Measurements from ENCODE around the gene MAGEB17. TPM values are rescaled to one million over a fixed set of nuclear protein-coding genes. Genes with fewer than 3 reads are reported as not detected.
"Not testable (repeated sequence)": the region's sequence is repeated elsewhere in the genome, so short reads cannot be mapped to it uniquely, and the experiment has no call there.

Gene MAGEB17
- total RNA-seq, 1 donor from 2014 or later, result not detected

DNA sequence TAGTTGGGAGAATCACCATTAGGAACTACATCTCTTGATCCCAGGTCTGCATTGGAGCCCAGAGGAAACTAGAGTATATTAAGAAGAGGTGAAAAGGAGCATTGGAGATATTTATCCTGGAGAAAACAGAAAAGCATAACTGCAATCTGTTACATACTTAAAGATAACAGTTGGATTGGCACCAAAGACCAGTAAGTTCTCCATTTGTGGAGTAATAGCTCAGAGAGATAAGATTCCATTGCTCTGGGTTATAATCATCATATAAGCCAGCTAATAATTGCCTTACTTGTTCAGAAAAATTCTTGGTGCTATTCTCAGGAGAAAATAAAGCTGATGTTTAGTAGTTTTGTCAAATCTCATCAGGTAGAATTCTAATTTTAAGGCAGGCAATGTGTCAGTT, 23.3 kb upstream of the MAGEB17 start:
- DNase-seq (ENCODE audit: low spot score in 2 of 2, unreplicated experiment in 2 of 2), result no peak
- Mint-ChIP-seq H3K4me3 (no peak overlapping the region), H3K36me3 (peaks cover 3% of the 10 kb centered on the region), H3K27me3 (ENCODE audit: low read depth) (no peaks in the 10 kb centered on the region), H3K4me1 (peaks cover 33% of the 10 kb centered on the region), H3K9me3 (peaks cover 18% of the 10 kb centered on the region), H3K27ac (no peak overlapping the region)
- TF ChIP-seq, protein P1, sequence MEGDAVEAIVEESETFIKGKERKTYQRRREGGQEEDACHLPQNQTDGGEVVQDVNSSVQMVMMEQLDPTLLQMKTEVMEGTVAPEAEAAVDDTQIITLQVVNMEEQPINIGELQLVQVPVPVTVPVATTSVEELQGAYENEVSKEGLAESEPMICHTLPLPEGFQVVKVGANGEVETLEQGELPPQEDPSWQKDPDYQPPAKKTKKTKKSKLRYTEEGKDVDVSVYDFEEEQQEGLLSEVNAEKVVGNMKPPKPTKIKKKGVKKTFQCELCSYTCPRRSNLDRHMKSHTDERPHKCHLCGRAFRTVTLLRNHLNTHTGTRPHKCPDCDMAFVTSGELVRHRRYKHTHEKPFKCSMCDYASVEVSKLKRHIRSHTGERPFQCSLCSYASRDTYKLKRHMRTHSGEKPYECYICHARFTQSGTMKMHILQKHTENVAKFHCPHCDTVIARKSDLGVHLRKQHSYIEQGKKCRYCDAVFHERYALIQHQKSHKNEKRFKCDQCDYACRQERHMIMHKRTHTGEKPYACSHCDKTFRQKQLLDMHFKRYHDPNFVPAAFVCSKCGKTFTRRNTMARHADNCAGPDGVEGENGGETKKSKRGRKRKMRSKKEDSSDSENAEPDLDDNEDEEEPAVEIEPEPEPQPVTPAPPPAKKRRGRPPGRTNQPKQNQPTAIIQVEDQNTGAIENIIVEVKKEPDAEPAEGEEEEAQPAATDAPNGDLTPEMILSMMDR (IDR thresholded peaks at IDR 0.05; ENCODE audit: unreplicated experiment), result no peak

DNA sequence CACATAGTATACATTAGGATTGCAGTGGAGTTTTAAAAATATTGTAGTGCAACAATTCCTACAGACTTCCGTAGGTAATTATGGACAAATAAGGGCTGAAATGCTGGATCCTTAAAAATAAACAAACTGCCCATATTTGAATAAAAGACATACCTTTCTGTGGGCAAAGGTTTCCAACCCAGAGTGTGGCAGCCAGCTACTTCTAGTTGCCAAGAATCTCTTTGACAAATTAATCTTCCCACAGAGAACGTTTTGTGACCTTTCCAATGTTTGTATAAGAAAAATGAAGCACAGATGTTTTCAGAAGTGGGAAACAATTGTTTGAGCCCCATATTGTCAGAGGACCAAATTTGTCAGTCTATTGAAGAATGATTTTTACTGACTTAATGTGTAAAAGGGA, 22.9 kb upstream of the MAGEB17 start:
- Mint-ChIP-seq H3K4me3 (no peak overlapping the region), H3K27ac (no peak overlapping the region), H3K9me3 (peaks cover 18% of the 10 kb centered on the region), H3K36me3 (peaks cover 3% of the 10 kb centered on the region), H3K27me3 (ENCODE audit: low read depth) (no peaks in the 10 kb centered on the region), H3K4me1 (peaks cover 33% of the 10 kb centered on the region)
- no peak for DNase-seq (ENCODE audit: low spot score in 2 of 2, unreplicated experiment in 2 of 2)
- TF ChIP-seq, protein P1 (IDR thresholded peaks at IDR 0.05; ENCODE audit: unreplicated experiment), result no peak

DNA sequence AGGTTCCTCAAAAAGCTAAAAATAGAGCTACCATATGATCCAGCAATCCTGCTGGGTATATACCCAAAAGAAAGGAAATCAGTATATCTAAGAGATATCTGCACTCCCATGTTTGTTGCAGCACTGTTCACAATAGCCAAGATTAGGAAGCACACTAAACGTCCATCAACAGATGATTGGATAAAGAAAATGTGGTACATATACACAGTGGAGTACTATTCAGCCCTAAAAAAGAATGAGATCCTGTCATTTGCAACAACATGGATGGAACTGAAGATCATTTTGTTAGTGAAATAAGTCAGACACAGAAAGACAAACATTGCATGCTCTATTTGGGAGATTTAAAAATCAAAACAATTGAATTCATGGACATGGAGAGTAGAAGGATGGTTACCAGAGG, 22.2 kb upstream of the MAGEB17 start:
- not testable (repeated sequence) for H3K4me3 Mint-ChIP-seq; H3K27ac Mint-ChIP-seq; H3K27me3 Mint-ChIP-seq (ENCODE audit: low read depth); DNase-seq (ENCODE audit: low spot score in 2 of 2, unreplicated experiment in 2 of 2); H3K36me3 Mint-ChIP-seq
- peaks cover 33% of the 10 kb centered on the region for H3K4me1 Mint-ChIP-seq
- peaks cover 18% of the 10 kb centered on the region for H3K9me3 Mint-ChIP-seq

DNA sequence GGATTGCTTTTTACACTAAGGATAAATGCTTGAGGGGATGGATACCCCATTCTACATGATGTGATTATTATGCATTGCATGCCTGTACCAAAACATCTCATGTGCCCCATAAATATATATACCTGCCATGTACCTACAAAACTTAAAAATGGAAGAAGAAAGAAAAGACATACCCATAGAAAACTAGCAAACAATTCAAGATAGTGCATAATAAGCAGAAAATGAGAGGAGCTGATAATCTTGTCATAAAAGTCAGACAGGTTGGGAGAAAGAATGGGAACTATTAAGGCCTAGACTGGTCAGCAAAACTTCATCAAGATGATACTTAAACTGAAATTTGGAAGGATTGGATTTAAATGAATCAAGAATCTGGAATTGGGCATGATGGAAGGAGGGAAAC, 21.6 kb upstream of the MAGEB17 start:
- Mint-ChIP-seq H3K4me3 (no peak overlapping the region), H3K36me3 (peaks cover 3% of the 10 kb centered on the region), H3K27me3 (ENCODE audit: low read depth) (no peaks in the 10 kb centered on the region), H3K9me3 (peaks cover 18% of the 10 kb centered on the region), H3K4me1 (peaks cover 32% of the 10 kb centered on the region), H3K27ac (no peak overlapping the region)
- no peak for DNase-seq (ENCODE audit: low spot score in 2 of 2, unreplicated experiment in 2 of 2)
- TF ChIP-seq, protein P1 (IDR thresholded peaks at IDR 0.05; ENCODE audit: unreplicated experiment), result no peak

DNA sequence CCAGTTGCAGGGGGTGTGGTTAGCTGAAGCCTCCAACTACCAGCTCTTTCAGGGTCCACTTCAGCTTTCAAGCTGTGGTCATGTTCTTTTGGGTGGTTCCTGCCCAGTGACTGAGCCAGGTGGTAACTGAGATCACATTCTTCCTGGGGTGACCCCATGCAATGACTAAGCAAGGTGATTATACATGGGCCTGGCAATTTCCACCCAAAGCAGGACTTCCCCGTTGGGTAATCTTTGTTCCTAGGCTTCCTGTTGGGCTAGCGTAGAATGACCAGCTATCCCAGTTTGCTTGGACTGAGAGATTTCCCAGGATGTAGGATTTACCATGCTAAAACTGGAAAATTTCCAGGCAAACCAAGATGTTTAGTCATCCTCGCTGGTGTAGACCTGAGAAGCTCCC, 18.4 kb upstream of the MAGEB17 start:
- no peak for DNase-seq (ENCODE audit: low spot score in 2 of 2, unreplicated experiment in 2 of 2)
- peaks cover 9% of the 10 kb centered on the region for H3K9me3 Mint-ChIP-seq
- H3K4me3 Mint-ChIP-seq, result no peak overlapping the region
- no peaks in the 10 kb centered on the region for H3K27me3 Mint-ChIP-seq (ENCODE audit: low read depth)
- H3K27ac Mint-ChIP-seq, result no peak overlapping the region
- TF ChIP-seq, protein P1 (IDR thresholded peaks at IDR 0.05; ENCODE audit: unreplicated experiment), result no peak
- peaks cover 11% of the 10 kb centered on the region for H3K4me1 Mint-ChIP-seq
- peaks cover 3% of the 10 kb centered on the region for H3K36me3 Mint-ChIP-seq

DNA sequence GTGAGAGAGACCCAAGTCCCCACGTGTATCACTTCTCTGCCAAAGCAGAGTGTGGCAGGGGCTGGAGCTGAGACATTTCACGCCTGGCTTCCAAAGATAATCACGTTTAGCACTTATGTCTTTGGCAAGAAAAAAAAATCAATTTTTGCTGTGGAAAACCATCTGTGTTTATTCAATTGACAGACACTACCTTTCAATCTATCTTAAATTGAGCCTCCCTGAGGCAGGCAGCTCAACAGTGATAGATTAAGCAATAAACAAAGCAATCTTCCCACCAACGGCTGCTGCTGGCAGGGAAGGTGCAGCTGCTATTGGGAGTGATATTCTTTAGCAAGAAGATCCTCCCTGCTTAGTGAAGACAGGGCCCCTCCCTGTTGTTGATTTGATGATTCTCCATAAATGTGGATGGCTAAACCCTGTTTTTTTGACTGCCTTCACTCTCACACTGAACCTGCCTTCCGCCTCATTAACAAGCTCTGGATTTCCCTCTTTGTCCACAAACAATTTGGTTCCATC, 11.6 kb upstream of the MAGEB17 start:
- H3K27ac Mint-ChIP-seq, result no peak overlapping the region
- no peak overlapping the region for H3K4me3 Mint-ChIP-seq
- TF ChIP-seq, protein P1 (IDR thresholded peaks at IDR 0.05; ENCODE audit: unreplicated experiment), result no peak
- H3K9me3 Mint-ChIP-seq, result peaks cover 3% of the 10 kb centered on the region
- no peaks in the 10 kb centered on the region for H3K36me3 Mint-ChIP-seq
- DNase-seq (ENCODE audit: low spot score in 2 of 2, unreplicated experiment in 2 of 2), result no peak
- H3K4me1 Mint-ChIP-seq, result peaks cover 18% of the 10 kb centered on the region
- no peaks in the 10 kb centered on the region for H3K27me3 Mint-ChIP-seq (ENCODE audit: low read depth)

Data from mesothelial cell of epicardium (in vitro differentiated cells).